ENCODE results near the gene MRGPRD. TPM values are rescaled to one million over a fixed set of nuclear protein-coding genes. Genes with fewer than 3 reads are reported as not detected.
A peak's percentile ranks its signal among the peaks of the same experiment; 100 is the strongest.

Gene MRGPRD
- total RNA-seq, 2 experiments from 2014 or later = not detected

- POLR2A ChIA-PET = no interaction called here
- no peak overlapping the region for H3K27ac Mint-ChIP-seq
- H3K9me3 Mint-ChIP-seq = no peaks in the 10 kb centered on the region
- ATAC-seq (peak; percentile 73), DNase-seq (peak; percentile 52)
- intact Hi-C loops (cut with micrococcal nuclease) = no loop called here
- no peaks in the 10 kb centered on the region for H3K27me3 Mint-ChIP-seq
- no peak overlapping the region for H3K4me3 Mint-ChIP-seq
- no peaks in the 10 kb centered on the region for H3K36me3 Mint-ChIP-seq (ENCODE audit: low read depth)
- peaks cover 5% of the 10 kb centered on the region for H3K4me1 Mint-ChIP-seq (ENCODE audit: low read depth)
- CTCF ChIA-PET = interaction anchor here (1.3 kb wide), 1 partner anchor 16 kb away, joined by 9 read pairs; no protein-coding TSS in a partner anchor
- TF ChIP-seq CTCF (IDR thresholded peaks at IDR 0.05) = peak; percentile 36
These were observed 24.6 kb downstream of the MRGPRD start for GRCh38 chr11:68956142-68956541.

GRCh38 chr11:68955607-68955958, 25.2 kb downstream of the MRGPRD start:
- H3K4me1 Mint-ChIP-seq (ENCODE audit: low read depth) = peaks cover 5% of the 10 kb centered on the region
- H3K27me3 Mint-ChIP-seq = no peaks in the 10 kb centered on the region
- no peak overlapping the region for H3K4me3 Mint-ChIP-seq
- ChIA-PET POLR2A (no interaction called here), CTCF (interaction anchor here (1.3 kb wide), 1 partner anchor 16 kb away, joined by 9 read pairs; no protein-coding TSS in a partner anchor)
- no peak overlapping the region for H3K27ac Mint-ChIP-seq
- H3K9me3 Mint-ChIP-seq = no peaks in the 10 kb centered on the region
- no peak for DNase-seq
- intact Hi-C loops (cut with micrococcal nuclease) = no loop called here
- no peak for ATAC-seq
- TF ChIP-seq CTCF (IDR thresholded peaks at IDR 0.05) = no peak
- no peaks in the 10 kb centered on the region for H3K36me3 Mint-ChIP-seq (ENCODE audit: low read depth)

- intact Hi-C loops (cut with micrococcal nuclease) = no loop called here
- ATAC-seq (peak; percentile 20), DNase-seq (no peak)
- H3K27me3 Mint-ChIP-seq = no peaks in the 10 kb centered on the region
- ChIA-PET POLR2A (no interaction called here), CTCF (interaction anchor here (1.3 kb wide), 1 partner anchor 17 kb away, joined by 9 read pairs; no protein-coding TSS in a partner anchor)
- H3K9me3 Mint-ChIP-seq = no peaks in the 10 kb centered on the region
- no peak overlapping the region for H3K4me3 Mint-ChIP-seq
- peaks cover 5% of the 10 kb centered on the region for H3K4me1 Mint-ChIP-seq (ENCODE audit: low read depth)
- H3K27ac Mint-ChIP-seq = no peak overlapping the region
- no peaks in the 10 kb centered on the region for H3K36me3 Mint-ChIP-seq (ENCODE audit: low read depth)
- TF ChIP-seq CTCF (IDR thresholded peaks at IDR 0.05) = no peak
These were observed 25.8 kb downstream of the MRGPRD start for GRCh38 chr11:68954836-68955606.

- ATAC-seq (no peak), DNase-seq (no peak)
- Mint-ChIP-seq H3K9me3 (no peaks in the 10 kb centered on the region), H3K4me1 (ENCODE audit: low read depth) (peaks cover 6% of the 10 kb centered on the region), H3K27ac (no peak overlapping the region), H3K36me3 (ENCODE audit: low read depth) (no peaks in the 10 kb centered on the region), H3K27me3 (no peaks in the 10 kb centered on the region), H3K4me3 (no peak overlapping the region)
- TF ChIP-seq CTCF (IDR thresholded peaks at IDR 0.05) = no peak
- ChIA-PET POLR2A (interaction anchor here (0.6 kb wide), 1 partner anchor 563 kb away, joined by 3 read pairs; no protein-coding TSS in a partner anchor), CTCF (interaction anchor here (1.9 kb wide), 1 partner anchor 138 kb away, joined by 4 read pairs; no protein-coding TSS in a partner anchor)
- intact Hi-C loops (cut with micrococcal nuclease) = no loop called here
These were observed 30.0 kb downstream of the MRGPRD start for GRCh38 chr11:68950762-68951161.

GRCh38 chr11:68950270-68950669, 30.5 kb downstream of the MRGPRD start:
- intact Hi-C loops (cut with micrococcal nuclease) = no loop called here
- ATAC-seq (no peak), DNase-seq (no peak)
- no peaks in the 10 kb centered on the region for H3K27me3 Mint-ChIP-seq
- no peaks in the 10 kb centered on the region for H3K9me3 Mint-ChIP-seq
- peaks cover 6% of the 10 kb centered on the region for H3K4me1 Mint-ChIP-seq (ENCODE audit: low read depth)
- H3K36me3 Mint-ChIP-seq (ENCODE audit: low read depth) = no peaks in the 10 kb centered on the region
- no peak for TF ChIP-seq CTCF (IDR thresholded peaks at IDR 0.05)
- no peak overlapping the region for H3K27ac Mint-ChIP-seq
- ChIA-PET CTCF (interaction anchor here (1.9 kb wide), 1 partner anchor 139 kb away, joined by 4 read pairs; no protein-coding TSS in a partner anchor), POLR2A (no interaction called here)
- no peak overlapping the region for H3K4me3 Mint-ChIP-seq

Measured in activated CD8-positive, alpha-beta T cell treated with anti-CD3 and anti-CD28 coated beads for 36 hours (primary cell).